HepG2 (cell line): ENCODE data around the gene EEF1A1. TPM values are rescaled to one million over a fixed set of nuclear protein-coding genes. Genes with fewer than 3 reads are reported as not detected.

Source experiments
- ARID3A ChIP-seq: IDR thresholded peaks from 2 replicates; pipeline ENCODE4 v1.6.1; 2012; ENCODE audit warnings: low read depth, low read length, improper control_type of control experiment
- CREB1 ChIP-seq, 2 experiments: fragments of 450-650 bp in 1 of 2; IDR thresholded peaks; 2 replicates each; pipeline ENCODE4 v1.6.1; 2016 to 2017; ENCODE audit warnings: control low read depth in 1 of 2, mild to moderate bottlenecking in 1 of 2, missing compliant biosample characterization in 1 of 2, missing genetic modification characterization in 1 of 2
- HDAC2 ChIP-seq: sonication (generic); formaldehyde crosslinking; IDR thresholded peaks from 2 replicates; pipeline ENCODE4 v1.4.0; 2020; ENCODE audit warnings: missing genetic modification reagents
- HNRNPH1 ChIP-seq: fragments of 200-400 bp; formaldehyde crosslinking; optimal IDR thresholded peaks from 2 replicates; pipeline ENCODE3; 2017; ENCODE audit warnings: mild to moderate bottlenecking, low read depth, low read length
- KLF6 ChIP-seq: IDR thresholded peaks from 2 replicates; pipeline ENCODE4 v1.8.0; 2016; ENCODE audit warnings: missing biosample characterization, missing genetic modification reagents
- MAFF ChIP-seq: IDR thresholded peaks from 2 replicates; pipeline ENCODE4 v1.6.1; 2011; ENCODE audit warnings: low read depth, low read length, improper control_type of control experiment
- PLSCR1 ChIP-seq: sonication (generic); formaldehyde crosslinking; IDR thresholded peaks from 2 replicates; pipeline ENCODE4 v1.5.0; 2020; ENCODE audit warnings: missing genetic modification reagents, mild to moderate bottlenecking, borderline replicate concordance
- RFX3 ChIP-seq: IDR thresholded peaks from 2 replicates; pipeline ENCODE4 v1.6.1; 2016; ENCODE audit warnings: missing biosample characterization, missing genetic modification reagents
- SMAD3 ChIP-seq: sonication (generic); formaldehyde crosslinking; IDR thresholded peaks from 2 replicates; pipeline ENCODE4 v1.4.0; 2020; ENCODE audit warnings: missing genetic modification reagents
- USF2 ChIP-seq, 2 experiments: sonication (generic) in 1 of 2; formaldehyde crosslinking in 1 of 2; IDR thresholded peaks; 2 replicates each; pipeline versions ENCODE4 v1.5.1 to v1.6.1; 2011 to 2020; ENCODE audit warnings: borderline replicate concordance in 1 of 2, low read depth in 1 of 2, low read length in 1 of 2, mild to moderate bottlenecking in 1 of 2, missing genetic modification reagents in 1 of 2, moderate library complexity in 1 of 2
- XRCC5 ChIP-seq: fragments of 200-400 bp; formaldehyde crosslinking; optimal IDR thresholded peaks from 2 replicates; pipeline ENCODE3; 2017; ENCODE audit warnings: mild to moderate bottlenecking, low read length
- YEATS4 ChIP-seq: sonication (generic); formaldehyde crosslinking; IDR thresholded peaks from 2 replicates; pipeline ENCODE4 v1.4.0; 2020; ENCODE audit warnings: missing genetic modification reagents, borderline replicate concordance
- ZNF737 ChIP-seq: sonication (generic); formaldehyde crosslinking; IDR thresholded peaks from 2 replicates; pipeline ENCODE4 v1.5.0; 2020; ENCODE audit warnings: missing genetic modification reagents, mild to moderate bottlenecking, borderline replicate concordance
- ZSCAN25 ChIP-seq: sonication (generic); formaldehyde crosslinking; IDR thresholded peaks from 2 replicates; pipeline ENCODE4 v1.8.0; 2022; ENCODE audit warnings: mild to moderate bottlenecking, missing genetic modification reagents
- ZSCAN9 ChIP-seq: IDR thresholded peaks from 2 replicates; pipeline ENCODE4 v1.6.1; 2016; ENCODE audit warnings: borderline replicate concordance
- polyA plus RNA-seq, 8 experiments: library from polyadenylated mRNA; depleted of rRNA in 3 of 8; stranded (reverse) in 7 of 8; unstranded in 1 of 8; fragments of >200 nt; fragmentation: Illumina TruSeq in 4 of 8; extraction: Trizol in 4 of 8; gene quantifications; 2 replicates each; pipeline versions ENCODE4 v1.2.1 to v1.2.3, GENCODE V29; 2011 to 2016; ENCODE audit warnings: low read depth in 4 of 8, missing spikeins in 1 of 8, mixed read lengths in 1 of 8; ENCODE audit not compliant: insufficient read depth in 1 of 8
- total RNA-seq, 5 experiments: library from RNA; depleted of rRNA; stranded (reverse); fragments of >200 nt; fragmentation: Illumina TruSeq; extraction: Trizol; gene quantifications; 2 replicates each; pipeline ENCODE4 v1.2.3, GENCODE V29; 2016; ENCODE audit warnings: low read depth in 1 of 5

The EEF1A1 gene
- total and polyA plus RNA-seq, 2 of the 13 experiments (the other 11 are each of a cell fraction or from before 2014, with no cell fraction given) = 13,726 to 17,172 TPM

- TF ChIP-seq ZSCAN9 (CRISPR knock-in tag) = no peak
- no peak for TF ChIP-seq ZNF737 (CRISPR knock-in tag)
- TF ChIP-seq KLF6 (CRISPR knock-in tag) = no peak
- TF ChIP-seq USF2 (IDR thresholded peaks at IDR 0.05; ENCODE audit: low read depth, low read length) = no peak
- no peak for TF ChIP-seq USF2 (CRISPR knock-in tag; IDR thresholded peaks at IDR 0.05; ENCODE audit: borderline replicate concordance)
- TF ChIP-seq HNRNPH1 = no peak
- no peak for TF ChIP-seq MAFF
- TF ChIP-seq YEATS4 = no peak
- no peak for TF ChIP-seq RFX3 (CRISPR knock-in tag)
- TF ChIP-seq ZSCAN25 = peak; percentile 97
- TF ChIP-seq SMAD3 (CRISPR knock-in tag) = peak; percentile 17; the same call in 1 of the 2 replicates
- 0 out of 2 replicates have a peak, but pooled peaks have one; percentile 14 for TF ChIP-seq PLSCR1 (CRISPR knock-in tag)
- TF ChIP-seq HDAC2 = no peak
- TF ChIP-seq ARID3A = 0 out of 2 replicates have a peak, but pooled peaks have one; percentile 6
- peak; percentile 3 for TF ChIP-seq XRCC5
- TF ChIP-seq CREB1 (IDR thresholded peaks at IDR 0.05) = 0 out of 2 replicates have a peak, but pooled peaks have one; percentile 33
- TF ChIP-seq CREB1 (CRISPR knock-in tag; IDR thresholded peaks at IDR 0.05) = no peak; the same call in 1 of the 2 replicates
- TF ChIP-seq, all 625 proteins: peak for 99
Measured at GRCh38 chr6:73521351-73521985, 636 bp upstream of the EEF1A1 start (continued).
